A549 (cell line): ENCODE data around the gene FOSL2.

Experiments
- BHLHE40 ChIP-seq: IDR thresholded peaks from 2 replicates; pipeline ENCODE4 v1.6.1; 2012; ENCODE audit warnings: low read depth, low read length, inconsistent platforms
- JUN ChIP-seq, 2 experiments: fragments of >200 bp; sonication (Bioruptor Twin); formaldehyde crosslinking; IDR thresholded peaks; 2 replicates in 1 of 2; 3 replicates in 1 of 2; pipeline ENCODE4 v1.6.1; 2016 to 2017
- KDM5A ChIP-seq: fragments of 200-600 bp; sonication (generic); IDR thresholded peaks from 2 replicates; pipeline ENCODE4 v1.6.1; 2016; ENCODE audit warnings: antibody characterized with exemption, mild to moderate bottlenecking
- MAFK ChIP-seq: fragments of 450-650 bp; IDR thresholded peaks from 2 replicates; pipeline ENCODE4 v1.6.1; 2014; ENCODE audit not compliant: partially characterized antibody
- POLR2A ChIP-seq: IDR thresholded peaks from 2 replicates; pipeline ENCODE4 v1.6.1; 2012; ENCODE audit warnings: mild to moderate bottlenecking, low read length
- RFX5 ChIP-seq: fragments of 450-650 bp; IDR thresholded peaks from 2 replicates; pipeline ENCODE4 v1.7.1; 2014; ENCODE audit warnings: antibody characterized with exemption, mild to moderate bottlenecking, moderate library complexity
- ZFP36 ChIP-seq: fragments of 450-650 bp; IDR thresholded peaks from 2 replicates; pipeline ENCODE4 v1.6.1; 2014; ENCODE audit warnings: borderline replicate concordance; ENCODE audit not compliant: partially characterized antibody
- TF ChIP-seq, protein P1 (sequence below): fragments of 200-600 bp; sonication (generic); IDR thresholded peaks from 2 replicates; pipeline ENCODE4 v1.6.1; 2016; ENCODE audit warnings: antibody characterized with exemption, mild to moderate bottlenecking, moderate library complexity
- TF ChIP-seq, protein P2 (sequence below): IDR thresholded peaks from 2 replicates; pipeline ENCODE4 v1.6.1; 2012; ENCODE audit warnings: low read depth, borderline replicate concordance
- TF ChIP-seq, protein P3 (sequence below): fragments of 450-650 bp; IDR thresholded peaks from 2 replicates; pipeline ENCODE4 v1.6.1; 2014; ENCODE audit warnings: antibody characterized with exemption
- TF ChIP-seq, protein P4 (sequence below): fragments of >200 bp; sonication (Bioruptor Twin); formaldehyde crosslinking; IDR thresholded peaks from 3 replicates; pipeline ENCODE4 v1.5.1; 2016
- TF ChIP-seq, protein P5 (sequence below): IDR thresholded peaks from 2 replicates; pipeline ENCODE4 v1.6.1; 2012

DNA sequence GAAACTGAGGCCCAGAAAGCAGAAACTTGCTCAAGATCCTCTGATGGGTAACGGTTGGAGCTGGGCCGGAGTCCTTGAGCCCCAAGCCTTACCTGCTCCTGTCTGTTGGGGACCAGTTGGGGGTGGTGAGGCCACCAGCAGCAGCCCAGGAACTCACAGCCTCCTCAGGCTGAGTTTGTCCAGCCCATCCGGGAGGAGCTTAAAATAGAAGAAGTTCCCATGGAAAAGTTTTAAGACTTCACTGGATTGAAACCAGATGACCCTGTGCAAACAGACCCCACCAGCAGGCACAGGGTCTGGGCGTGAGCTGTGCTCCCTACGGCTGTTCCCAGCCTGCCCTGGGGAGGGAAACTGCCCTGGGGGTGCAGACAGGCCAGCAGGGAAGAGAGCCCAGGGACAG, 40.6 kb upstream of the FOSL2 start:
- TF ChIP-seq, protein P1, sequence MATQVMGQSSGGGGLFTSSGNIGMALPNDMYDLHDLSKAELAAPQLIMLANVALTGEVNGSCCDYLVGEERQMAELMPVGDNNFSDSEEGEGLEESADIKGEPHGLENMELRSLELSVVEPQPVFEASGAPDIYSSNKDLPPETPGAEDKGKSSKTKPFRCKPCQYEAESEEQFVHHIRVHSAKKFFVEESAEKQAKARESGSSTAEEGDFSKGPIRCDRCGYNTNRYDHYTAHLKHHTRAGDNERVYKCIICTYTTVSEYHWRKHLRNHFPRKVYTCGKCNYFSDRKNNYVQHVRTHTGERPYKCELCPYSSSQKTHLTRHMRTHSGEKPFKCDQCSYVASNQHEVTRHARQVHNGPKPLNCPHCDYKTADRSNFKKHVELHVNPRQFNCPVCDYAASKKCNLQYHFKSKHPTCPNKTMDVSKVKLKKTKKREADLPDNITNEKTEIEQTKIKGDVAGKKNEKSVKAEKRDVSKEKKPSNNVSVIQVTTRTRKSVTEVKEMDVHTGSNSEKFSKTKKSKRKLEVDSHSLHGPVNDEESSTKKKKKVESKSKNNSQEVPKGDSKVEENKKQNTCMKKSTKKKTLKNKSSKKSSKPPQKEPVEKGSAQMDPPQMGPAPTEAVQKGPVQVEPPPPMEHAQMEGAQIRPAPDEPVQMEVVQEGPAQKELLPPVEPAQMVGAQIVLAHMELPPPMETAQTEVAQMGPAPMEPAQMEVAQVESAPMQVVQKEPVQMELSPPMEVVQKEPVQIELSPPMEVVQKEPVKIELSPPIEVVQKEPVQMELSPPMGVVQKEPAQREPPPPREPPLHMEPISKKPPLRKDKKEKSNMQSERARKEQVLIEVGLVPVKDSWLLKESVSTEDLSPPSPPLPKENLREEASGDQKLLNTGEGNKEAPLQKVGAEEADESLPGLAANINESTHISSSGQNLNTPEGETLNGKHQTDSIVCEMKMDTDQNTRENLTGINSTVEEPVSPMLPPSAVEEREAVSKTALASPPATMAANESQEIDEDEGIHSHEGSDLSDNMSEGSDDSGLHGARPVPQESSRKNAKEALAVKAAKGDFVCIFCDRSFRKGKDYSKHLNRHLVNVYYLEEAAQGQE, result no peak
- TF ChIP-seq, protein P2, sequence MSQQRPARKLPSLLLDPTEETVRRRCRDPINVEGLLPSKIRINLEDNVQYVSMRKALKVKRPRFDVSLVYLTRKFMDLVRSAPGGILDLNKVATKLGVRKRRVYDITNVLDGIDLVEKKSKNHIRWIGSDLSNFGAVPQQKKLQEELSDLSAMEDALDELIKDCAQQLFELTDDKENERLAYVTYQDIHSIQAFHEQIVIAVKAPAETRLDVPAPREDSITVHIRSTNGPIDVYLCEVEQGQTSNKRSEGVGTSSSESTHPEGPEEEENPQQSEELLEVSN, result no peak
- TF ChIP-seq, protein P3, sequence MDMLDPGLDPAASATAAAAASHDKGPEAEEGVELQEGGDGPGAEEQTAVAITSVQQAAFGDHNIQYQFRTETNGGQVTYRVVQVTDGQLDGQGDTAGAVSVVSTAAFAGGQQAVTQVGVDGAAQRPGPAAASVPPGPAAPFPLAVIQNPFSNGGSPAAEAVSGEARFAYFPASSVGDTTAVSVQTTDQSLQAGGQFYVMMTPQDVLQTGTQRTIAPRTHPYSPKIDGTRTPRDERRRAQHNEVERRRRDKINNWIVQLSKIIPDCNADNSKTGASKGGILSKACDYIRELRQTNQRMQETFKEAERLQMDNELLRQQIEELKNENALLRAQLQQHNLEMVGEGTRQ, result no peak
- TF ChIP-seq BHLHE40 (no peak), KDM5A (no peak), RFX5 (no peak), MAFK (no peak), ZFP36 (no peak), POLR2A (no peak), JUN (IDR thresholded peaks at IDR 0.05) (no peak)
- TF ChIP-seq, protein P4, sequence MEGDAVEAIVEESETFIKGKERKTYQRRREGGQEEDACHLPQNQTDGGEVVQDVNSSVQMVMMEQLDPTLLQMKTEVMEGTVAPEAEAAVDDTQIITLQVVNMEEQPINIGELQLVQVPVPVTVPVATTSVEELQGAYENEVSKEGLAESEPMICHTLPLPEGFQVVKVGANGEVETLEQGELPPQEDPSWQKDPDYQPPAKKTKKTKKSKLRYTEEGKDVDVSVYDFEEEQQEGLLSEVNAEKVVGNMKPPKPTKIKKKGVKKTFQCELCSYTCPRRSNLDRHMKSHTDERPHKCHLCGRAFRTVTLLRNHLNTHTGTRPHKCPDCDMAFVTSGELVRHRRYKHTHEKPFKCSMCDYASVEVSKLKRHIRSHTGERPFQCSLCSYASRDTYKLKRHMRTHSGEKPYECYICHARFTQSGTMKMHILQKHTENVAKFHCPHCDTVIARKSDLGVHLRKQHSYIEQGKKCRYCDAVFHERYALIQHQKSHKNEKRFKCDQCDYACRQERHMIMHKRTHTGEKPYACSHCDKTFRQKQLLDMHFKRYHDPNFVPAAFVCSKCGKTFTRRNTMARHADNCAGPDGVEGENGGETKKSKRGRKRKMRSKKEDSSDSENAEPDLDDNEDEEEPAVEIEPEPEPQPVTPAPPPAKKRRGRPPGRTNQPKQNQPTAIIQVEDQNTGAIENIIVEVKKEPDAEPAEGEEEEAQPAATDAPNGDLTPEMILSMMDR, result no peak
- TF ChIP-seq, protein P5, sequence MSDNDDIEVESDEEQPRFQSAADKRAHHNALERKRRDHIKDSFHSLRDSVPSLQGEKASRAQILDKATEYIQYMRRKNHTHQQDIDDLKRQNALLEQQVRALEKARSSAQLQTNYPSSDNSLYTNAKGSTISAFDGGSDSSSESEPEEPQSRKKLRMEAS, result no peak
